GM23248 (cell line): ENCODE measurements around the gene MPRIP.

ENCODE experiments used
- EZH2 ChIP-seq: fragments of 200-600 bp; sonication (generic); IDR thresholded peaks from 2 replicates; pipeline ENCODE4 v1.6.1; 2018; ENCODE audit warnings: antibody characterized with exemption, mild to moderate bottlenecking; ENCODE audit not compliant: insufficient read depth, poor library complexity, severe bottlenecking
- EZH2phosphoT487 ChIP-seq: fragments of 200-600 bp; sonication (generic); IDR thresholded peaks from 2 replicates; pipeline ENCODE4 v1.6.1; 2018; ENCODE audit warnings: antibody characterized with exemption, moderate library complexity, mild to moderate bottlenecking, low read depth; ENCODE audit not compliant: insufficient read depth

- TF ChIP-seq EZH2: no peak
- no peak for TF ChIP-seq EZH2phosphoT487
Measured at GRCh38 chr17:17078832-17079231, 36.6 kb downstream of the MPRIP start.
